Thoracic aorta (tissue), 2 donors: Measurements from ENCODE around the gene BLTP3A. TPM values are rescaled to one million over a fixed set of nuclear protein-coding genes. Genes with fewer than 3 reads are reported as not detected.
"Not testable (repeated sequence)": the region's sequence is repeated elsewhere in the genome, so short reads cannot be mapped to it uniquely, and the experiment has no call there.

Experiments
- ATAC-seq: fragments of 150-250 bp; one replicate; pipeline ENCODE4 v1.8.0; 2017; ENCODE audit warnings: low read depth; ENCODE audit not compliant: insufficient number of reproducible peaks, low FRiP score
- DNase-seq: peaks from one replicate; pipeline ENCODE4 v3.0.0-alpha.2; 2020; ENCODE audit warnings: low spot score
- H3K27ac ChIP-seq, 2 donors: fragments of 200-600 bp; sonication (generic); 1 replicate in 1 of 2; 2 replicates in 1 of 2; pipeline ENCODE4 v1.5.1; 2016; ENCODE audit warnings: mild to moderate bottlenecking in 2 of 2, moderate library complexity in 2 of 2
- H3K27me3 ChIP-seq: fragments of 200-600 bp; sonication (generic); replicated peaks from 2 replicates; pipeline ENCODE4 v1.6.0; 2016; ENCODE audit warnings: mild to moderate bottlenecking; ENCODE audit not compliant: insufficient read depth
- H3K36me3 ChIP-seq: fragments of 200-600 bp; sonication (generic); one replicate; pipeline ENCODE4 v1.5.1; 2016
- H3K4me1 ChIP-seq, 2 donors: fragments of 200-600 bp; sonication (generic); 1 replicate in 1 of 2; 2 replicates in 1 of 2; pipeline versions ENCODE4 v1.5.1 to v1.6.0; 2016; ENCODE audit warnings: low read depth in 2 of 2, mild to moderate bottlenecking in 1 of 2; ENCODE audit not compliant: control insufficient read depth in 1 of 2
- H3K4me3 ChIP-seq: fragments of 200-600 bp; sonication (generic); 2 replicates; pipeline ENCODE4 v1.5.1; 2016; ENCODE audit warnings: mild to moderate bottlenecking
- H3K9me3 ChIP-seq: fragments of 200-600 bp; sonication (generic); 2 replicates; pipeline ENCODE4 v1.5.1; 2016
- CTCF ChIP-seq: fragments of 200-600 bp; sonication (generic); IDR thresholded peaks from one replicate; pipeline ENCODE4 v1.5.1; 2019; ENCODE audit warnings: antibody characterized with exemption
- total RNA-seq, 2 donors: library from RNA; depleted of rRNA; stranded (reverse); fragments of >200 nt; gene quantifications; one replicate each; pipeline versions ENCODE4 v1.1.0 to v1.2.3, GENCODE V29; 2016

BLTP3A gene
- 10 to 100 TPM in 1 of 2 donors, 1 to 10 TPM in 1; 9.9 to 13.3 TPM for total RNA-seq

DNA sequence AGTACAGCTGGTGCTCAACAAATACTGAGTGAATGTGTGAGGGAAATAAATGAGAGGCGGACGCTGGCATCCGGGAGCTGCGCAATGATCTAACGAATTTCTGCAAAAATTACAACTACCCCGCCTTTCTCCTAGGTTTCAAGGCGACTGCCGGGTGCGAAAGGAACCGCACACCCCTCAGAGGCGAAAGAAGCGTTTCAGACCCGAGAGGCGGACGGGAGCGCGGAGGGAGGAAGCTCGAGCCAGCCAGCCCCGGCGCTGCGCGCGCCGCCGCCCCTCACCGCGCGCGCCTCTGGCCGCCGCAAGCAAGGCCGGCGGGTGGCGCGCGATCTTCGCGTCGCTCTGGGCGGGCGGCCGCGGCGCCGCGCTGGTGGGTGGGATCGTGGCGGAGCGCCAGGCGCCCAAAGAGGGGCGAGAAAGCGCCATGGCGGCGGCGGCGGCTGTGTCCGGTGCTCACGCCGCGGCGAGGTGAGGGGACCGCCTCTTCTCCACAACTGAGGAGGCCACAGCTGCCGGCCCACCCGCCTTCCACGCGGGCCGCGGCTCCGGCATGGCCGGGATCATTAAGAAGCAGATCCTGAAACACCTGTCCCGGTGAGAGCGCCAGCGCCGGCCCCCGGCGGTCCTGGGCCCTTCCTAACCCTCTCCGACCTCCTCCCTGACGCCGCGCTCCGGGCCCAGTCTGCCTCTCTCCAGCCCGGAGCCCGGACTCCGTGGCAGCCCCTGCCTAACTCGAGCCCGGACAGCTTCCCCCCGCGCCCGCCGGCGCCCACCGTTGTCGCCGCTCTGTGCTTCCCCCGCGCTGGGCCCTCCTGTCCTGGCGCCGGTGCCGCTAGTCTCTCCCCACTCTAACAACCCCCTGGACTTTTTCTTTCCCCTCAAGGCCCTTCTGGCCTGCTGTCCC is at the start of gene BLTP3A:
Gene BLTP3A, plus strand, starts transcription at position 383 of the 904 bp plus-strand sequence. Its CDS starts 168 bp downstream, at position 551.
- Histone ChIP-seq H3K4me3 (peak within 1 kb of the TSS; percentile 81), H3K9me3 (no peaks in the 10 kb centered on the region), H3K27me3 (no peaks in the 10 kb centered on the region), H3K4me1 (peaks cover 13 to 18% of the 10 kb centered on the region in 2 donors), H3K36me3 (no peaks in the 10 kb centered on the region), H3K27ac (peak within 1 kb of the TSS; percentile 89 to 91)
- no peak for TF ChIP-seq CTCF
- peak; percentile 66 for ATAC-seq
- no peak for DNase-seq

DNA sequence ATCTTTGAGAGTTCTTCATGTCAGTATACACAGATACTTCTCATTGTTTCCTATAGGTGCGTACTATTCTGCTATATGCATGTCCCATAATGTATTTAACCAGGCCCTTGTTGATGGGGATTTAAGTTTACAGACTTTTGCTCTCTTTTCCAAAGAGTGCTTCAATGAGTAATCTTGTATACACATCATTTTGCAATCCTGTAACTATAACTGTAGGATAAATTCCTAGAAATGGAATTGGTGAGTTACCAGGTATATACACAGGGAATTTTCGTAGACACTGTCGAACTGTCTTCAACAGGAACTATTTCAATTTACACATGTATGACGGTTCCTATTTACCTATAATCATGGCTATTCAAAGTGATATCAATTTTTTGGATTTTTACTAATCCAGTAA is 49.8 kb upstream of the BLTP3A start:
- H3K4me3 ChIP-seq = no peak overlapping the region
- no peaks in the 10 kb centered on the region for H3K27me3 ChIP-seq
- no peak for TF ChIP-seq CTCF
- DNase-seq (no peak), ATAC-seq (no peak)
- no peaks in the 10 kb centered on the region for H3K9me3 ChIP-seq
- H3K27ac ChIP-seq = no peak overlapping the region
- H3K4me1 ChIP-seq = no peaks in the 10 kb centered on the region
- no peaks in the 10 kb centered on the region for H3K36me3 ChIP-seq

DNA sequence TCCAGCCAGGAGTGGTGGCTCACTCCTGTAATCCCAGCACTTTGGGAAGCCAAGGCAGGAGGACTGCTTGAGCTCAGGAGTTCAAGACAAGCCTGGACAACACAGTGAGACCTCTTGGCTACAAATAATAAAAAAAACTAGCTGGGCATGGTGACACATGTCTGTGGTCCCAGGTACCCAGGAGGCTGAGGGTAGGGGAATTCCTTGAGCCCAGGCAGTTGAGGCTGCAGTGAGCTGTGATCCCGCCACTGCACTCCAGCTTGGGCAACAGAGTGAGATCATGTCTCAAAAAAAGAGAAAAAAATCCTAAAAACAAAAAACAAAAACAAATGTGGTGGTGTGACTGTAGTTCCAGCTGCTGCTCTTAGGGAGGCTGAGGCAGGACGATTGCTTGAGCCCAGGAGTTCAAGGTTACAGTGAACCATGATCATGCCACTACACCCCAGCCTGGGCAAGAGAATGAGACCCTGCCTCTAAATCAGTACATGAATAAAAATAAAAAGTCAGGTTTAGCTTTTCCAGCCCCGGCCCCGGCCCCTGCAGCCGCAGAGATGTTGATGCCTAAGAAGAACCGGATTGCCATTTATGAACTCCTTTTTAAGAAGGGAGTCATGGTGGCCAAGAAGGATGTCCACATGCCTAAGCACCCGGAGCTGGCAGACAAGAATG is 48.1 kb upstream of the BLTP3A start:
- ATAC-seq = no peak
- Histone ChIP-seq H3K36me3 (no peaks in the 10 kb centered on the region), H3K27ac (no peak overlapping the region), H3K9me3 (no peaks in the 10 kb centered on the region), H3K27me3 (no peaks in the 10 kb centered on the region), H3K4me1 (no peaks in the 10 kb centered on the region), H3K4me3 (no peak overlapping the region)
- no peak for DNase-seq
- no peak for TF ChIP-seq CTCF

GRCh38 chr6:34744294-34744647 is 47.6 kb upstream of the BLTP3A start:
- H3K27ac ChIP-seq, H3K36me3 ChIP-seq, H3K27me3 ChIP-seq, H3K4me3 ChIP-seq, ATAC-seq, H3K4me1 ChIP-seq, H3K9me3 ChIP-seq, DNase-seq: not testable (repeated sequence)

DNA sequence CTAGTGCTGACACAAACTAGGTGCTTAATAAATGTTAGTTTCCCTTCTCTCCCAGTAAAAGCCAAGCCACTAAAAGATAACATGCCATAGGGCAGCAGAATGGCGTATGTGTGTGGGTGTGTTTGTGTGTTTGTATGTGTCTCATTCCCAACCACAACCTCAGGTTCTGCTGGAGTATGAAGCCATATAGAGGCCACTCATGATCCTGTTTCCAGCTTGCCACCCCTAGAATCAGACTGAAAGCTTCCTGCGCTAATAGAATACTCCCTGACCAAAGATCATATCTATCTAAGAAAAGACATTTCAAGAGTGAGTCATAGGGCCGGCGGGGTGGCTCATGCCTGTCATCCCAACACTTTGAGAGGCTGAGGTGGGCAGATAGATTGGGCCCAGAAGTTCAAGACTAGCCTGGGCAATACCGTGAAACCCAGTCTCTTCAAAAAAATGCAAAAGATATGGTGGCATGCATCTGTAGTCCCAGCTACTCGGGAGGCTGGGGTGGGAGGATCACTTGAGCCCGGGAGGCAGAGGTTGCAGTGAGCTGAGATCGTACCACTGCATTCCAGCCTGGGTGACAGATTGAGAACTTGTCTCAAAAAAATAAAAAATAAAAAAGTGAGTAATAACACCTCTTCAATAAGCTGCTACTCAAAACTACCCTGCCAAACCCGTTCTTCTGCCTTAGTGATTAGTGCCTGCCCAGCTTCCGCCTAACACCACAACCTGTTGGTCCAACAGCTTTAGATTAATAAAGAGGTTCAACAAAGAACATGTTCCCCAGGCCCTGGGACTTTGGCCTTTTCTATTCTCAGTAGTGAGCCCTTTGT is 46.4 kb upstream of the BLTP3A start:
- H3K27ac ChIP-seq = no peak overlapping the region
- no peak for ATAC-seq
- no peaks in the 10 kb centered on the region for H3K4me1 ChIP-seq
- no peak for DNase-seq
- H3K4me3 ChIP-seq = no peak overlapping the region
- no peak for TF ChIP-seq CTCF
- no peaks in the 10 kb centered on the region for H3K27me3 ChIP-seq
- no peaks in the 10 kb centered on the region for H3K9me3 ChIP-seq
- H3K36me3 ChIP-seq = no peaks in the 10 kb centered on the region
